K562 (cell line): ENCODE data around the gene TTYH2. TPM values are rescaled to one million over a fixed set of nuclear protein-coding genes. Genes with fewer than 3 reads are reported as not detected.
A peak's percentile ranks its signal among the peaks of the same experiment; 100 is the strongest.

Experiments
- ATAC-seq: fragments of 200-7000 bp; cut with Tn5 transposase; 3 replicates; pipeline ENCODE4 v1.9.1; 2020; ENCODE audit warnings: moderate library complexity
- BruUV-seq: library from RNA; stranded (reverse); fragments of 400-500 nt; replicated peaks from 2 replicates; lab custom pipeline; 2021; lab: Mats Ljungman, UMichigan
- CTCF ChIA-PET: fragments of 300-600 bp; formaldehyde crosslinking; extraction: SDS; loops from one replicate; lab custom pipeline; 2021; ENCODE audit warnings: low intra/inter-chr PET ratio; lab: Yijun Ruan, JAX
- POLR2A ChIA-PET: fragments of 300-600, 350-650 bp; sonication (Branson Sonifier 250); formaldehyde crosslinking; extraction: SDS; loops from one replicate; lab custom pipeline; 2021; ENCODE audit warnings: antibody characterized with exemption, inconsistent platforms; lab: Yijun Ruan, JAX
- DNase-seq, 4 experiments: peaks; one replicate each; pipeline versions ENCODE4 v3.0.0 to v3.0.0-alpha.2; 2011 to 2018; ENCODE audit warnings: low spot score in 3 of 4, mixed read lengths in 3 of 4; ENCODE audit errors: extremely low read depth in 1 of 4
- FAIRE-seq: peaks from 2 replicates; lab custom pipeline; 2011; peaks lifted over from hg19 to GRCh38; lab: Jason Lieb, UNC
- H2AFZ ChIP-seq: 2 replicates; pipeline ENCODE4 v1.6.0; 2011; ENCODE audit warnings: low read depth, low read length, control low read depth, inconsistent platforms
- H3K27ac ChIP-seq: fragments of 200-600 bp; 3 replicates; pipeline ENCODE4 v1.8.0; 2011; ENCODE audit warnings: low read depth, mild to moderate bottlenecking, control low read depth, inconsistent platforms, low read length, moderate library complexity, mixed read lengths; ENCODE audit errors: extremely low read depth
- H3K27me3 ChIP-seq, 2 experiments: fragments of 300-600 bp in 1 of 2; 2 replicates in 1 of 2; 3 replicates in 1 of 2; pipeline versions ENCODE4 v1.6.0 to v1.8.0; 2011; ENCODE audit warnings: inconsistent platforms in 2 of 2, low read length in 2 of 2, mild to moderate bottlenecking in 1 of 2, mixed read lengths in 1 of 2, moderate library complexity in 1 of 2; ENCODE audit not compliant: control insufficient read depth in 2 of 2, insufficient read depth in 2 of 2
- H3K36me3 ChIP-seq: fragments of 300-600 bp; 3 replicates; pipeline ENCODE4 v1.8.0; 2011; ENCODE audit warnings: mild to moderate bottlenecking, low read length, inconsistent platforms; ENCODE audit not compliant: control insufficient read depth, insufficient read depth
- H3K4me1 ChIP-seq, 2 experiments: fragments of 200-600 bp in 1 of 2; replicated peaks in 1 of 2; 2 replicates in 1 of 2; 3 replicates in 1 of 2; pipeline versions ENCODE4 v1.5.1 to v1.8.0; 2011; ENCODE audit warnings: inconsistent platforms in 2 of 2, low read length in 2 of 2, mild to moderate bottlenecking in 1 of 2, mixed read lengths in 1 of 2, moderate library complexity in 1 of 2; ENCODE audit not compliant: control insufficient read depth in 2 of 2, insufficient read depth in 2 of 2
- H3K4me2 ChIP-seq: 2 replicates; pipeline ENCODE4 v1.6.1; 2011; ENCODE audit warnings: low read length, control low read depth, inconsistent platforms, mixed read lengths; ENCODE audit not compliant: insufficient read depth
- H3K4me3 ChIP-seq: fragments of 200-600 bp; sonication (generic), shearing (Covaris generic); 2 replicates; pipeline ENCODE4 v1.5.1; 2016; ENCODE audit warnings: control low read depth, inconsistent platforms
- H3K79me2 ChIP-seq: fragments of 200-600 bp; 3 replicates; pipeline ENCODE4 v1.8.0; 2011; ENCODE audit warnings: low read length, inconsistent platforms; ENCODE audit not compliant: control insufficient read depth, insufficient read depth
- H3K9ac ChIP-seq, 2 experiments: 2 replicates each; pipeline versions ENCODE4 v1.6.0 to v1.6.1; 2011; ENCODE audit warnings: low read depth in 2 of 2, low read length in 2 of 2, control low read depth in 1 of 2, inconsistent platforms in 1 of 2, mild to moderate bottlenecking in 1 of 2, mixed read lengths in 1 of 2; ENCODE audit not compliant: insufficient read depth in 1 of 2
- H3K9me1 ChIP-seq: one replicate; pipeline ENCODE4 v1.6.0; 2011; ENCODE audit warnings: inconsistent platforms, mild to moderate bottlenecking, low read length, moderate library complexity; ENCODE audit not compliant: control insufficient read depth, insufficient read depth
- H3K9me3 ChIP-seq: replicated peaks from 2 replicates; pipeline ENCODE4 v1.5.1; 2011; ENCODE audit warnings: low read depth, low read length, inconsistent platforms; ENCODE audit not compliant: control insufficient read depth, insufficient read depth
- H4K20me1 ChIP-seq: replicated peaks from 2 replicates; pipeline ENCODE4 v1.6.1; 2011; ENCODE audit warnings: low read length, inconsistent platforms, mixed read lengths; ENCODE audit not compliant: control insufficient read depth, insufficient read depth
- BDP1 ChIP-seq: IDR thresholded peaks from 3 replicates; pipeline ENCODE4 v1.6.1; 2011; ENCODE audit not compliant: insufficient read length, insufficient read depth
- FOXJ2 ChIP-seq: fragments of 200-800 bp; sonication (Bioruptor generic); IDR thresholded peaks from 2 replicates; pipeline ENCODE4 v1.6.1; 2016; ENCODE audit warnings: missing genetic modification characterization, missing compliant biosample characterization
- GTF2A2 ChIP-seq: IDR thresholded peaks from 2 replicates; pipeline ENCODE4 v1.6.1; 2016; ENCODE audit warnings: mild to moderate bottlenecking, missing genetic modification characterization, missing compliant biosample characterization
- KLF10 ChIP-seq: fragments of 250-450 bp; sonication (Bioruptor Pico); IDR thresholded peaks from 2 replicates; pipeline ENCODE4 v1.6.1; 2021; ENCODE audit warnings: matching md5 sums
- MCM2 ChIP-seq: fragments of 450-650 bp; IDR thresholded peaks from 2 replicates; pipeline ENCODE4 v1.6.1; 2017; ENCODE audit warnings: low read depth, mild to moderate bottlenecking
- NFE2L1 ChIP-seq: fragments of 450-650 bp; IDR thresholded peaks from 2 replicates; pipeline ENCODE4 v1.6.1; 2016; ENCODE audit warnings: missing genetic modification characterization, low read depth, mild to moderate bottlenecking, missing compliant biosample characterization, moderate library complexity, borderline replicate concordance
- NRF1 ChIP-seq, 2 experiments: fragments of 450-650 bp; IDR thresholded peaks in 1 of 2; conservative IDR thresholded peaks in 1 of 2; 2 replicates each; pipeline ENCODE4 v1.6.1; 2014; ENCODE audit warnings: mild to moderate bottlenecking in 2 of 2
- PHF21A ChIP-seq: fragments of 450-650 bp; IDR thresholded peaks from 2 replicates; pipeline ENCODE4 v1.6.1; 2017; ENCODE audit warnings: low read depth, borderline replicate concordance
- PRMT5 ChIP-seq: sonication (generic); formaldehyde crosslinking; IDR thresholded peaks from 2 replicates; pipeline ENCODE4 v1.5.0; 2020; ENCODE audit warnings: missing genetic modification reagents
- RHOXF2B ChIP-seq: fragments of 250-450 bp; sonication (Bioruptor Pico); conservative IDR thresholded peaks from 2 replicates; pipeline ENCODE4 v1.5.1; 2021
- SNIP1 ChIP-seq: fragments of 450-650 bp; IDR thresholded peaks from 2 replicates; pipeline ENCODE4 v1.7.1; 2017; ENCODE audit warnings: low read depth, mild to moderate bottlenecking
- TRIM25 ChIP-seq: fragments of 450-650 bp; IDR thresholded peaks from 2 replicates; pipeline ENCODE4 v1.7.0; 2016; ENCODE audit warnings: borderline replicate concordance
- ZNF133 ChIP-seq: fragments of 250-450 bp; sonication (Bioruptor Pico); IDR thresholded peaks from 2 replicates; pipeline ENCODE4 v1.4.0; 2020; ENCODE audit warnings: mild to moderate bottlenecking
- ZNF143 ChIP-seq: sonication (generic); formaldehyde crosslinking; IDR thresholded peaks from 2 replicates; pipeline ENCODE4 v1.9.0; 2022; ENCODE audit warnings: mild to moderate bottlenecking, missing genetic modification reagents
- ZZZ3 ChIP-seq: fragments of 450-650 bp; IDR thresholded peaks from 2 replicates; pipeline ENCODE4 v1.6.1; 2016; ENCODE audit warnings: antibody characterized with exemption, mild to moderate bottlenecking, moderate library complexity
- WGBS: fragments of 100-300 bp; shearing (Covaris generic); methylation state at CpG from one replicate; pipeline ENCODE4 v1.1.6; 2016; ENCODE audit warnings: low coverage, mixed read lengths; ENCODE audit not compliant: insufficient coverage; ENCODE audit errors: missing lambda C conversion rate; 5-methylcytosine and 5-hydroxymethylcytosine counted together
- in situ Hi-C: fragments of 300-500 bp; cut with MboI; formaldehyde crosslinking; loops from 4 replicates; pipeline ENCODE4 v1.15.0; 2018; ENCODE audit warnings: inconsistent platforms, mixed read lengths
- intact Hi-C: fragments of 100-400 bp; cut with micrococcal nuclease; formaldehyde crosslinking; loops from 2 replicates; pipeline ENCODE4 v1.14.2; 2022
- polyA plus RNA-seq, 8 experiments: library from polyadenylated mRNA; depleted of rRNA in 4 of 8; stranded (reverse) in 5 of 8; unstranded in 3 of 8; fragments of >200 nt; fragmentation: Nextera tagmentation in 2 of 8; fragmentation: Illumina TruSeq in 1 of 8; extraction: Ambion mirVana in 2 of 8; extraction: Trizol in 1 of 8; gene quantifications; 2 replicates each; pipeline versions ENCODE4 v1.2.1 to v1.2.3, GENCODE V29; 2011 to 2014; ENCODE audit warnings: inconsistent platforms in 1 of 8, missing spikeins in 1 of 8
- total RNA-seq, 7 experiments: library from RNA; depleted of rRNA in 6 of 7; stranded (reverse); fragments of >200 nt in 6 of 7; fragmentation: Illumina TruSeq in 2 of 7; extraction: Trizol in 2 of 7; gene quantifications; 2 replicates each; pipeline versions ENCODE4 v1.2.1 to v1.2.3, GENCODE V29; 2011 to 2021; ENCODE audit warnings: low replicate concordance in 1 of 7

The TTYH2 gene
- total and polyA plus RNA-seq, 9 of the 15 experiments (the other 6 are each of a cell fraction or from before 2014, with no cell fraction given), result 0.03 to 2.0 (median 0.91) TPM

GRCh38 chr17:74202938-74203337 lies 10.4 kb upstream of the TTYH2 start:
- no peak for FAIRE-seq
- intact Hi-C loops, result no loop called here
- no peak for ATAC-seq

GRCh38 chr17:74203439-74204240 lies 9.7 kb upstream of the TTYH2 start, which contains the start of gene RPL38:
Gene RPL38 (plus strand): TSS chr17:74203678. CDS start chr17:74203956, 278 bp downstream.
- intact Hi-C loops, result no loop called here
- FAIRE-seq (peak; percentile 100), DNase-seq (peak; percentile 86 to 97 (median 90)), ATAC-seq (peak; percentile 77)
- Histone ChIP-seq H3K9me1 (peaks cover 5% of the 10 kb centered on the region), H3K79me2 (peaks cover 51% of the 10 kb centered on the region), H3K27ac (peak within 1 kb of the TSS; percentile 82), H3K9ac (peak within 1 kb of the TSS; percentile 94 to 100), H4K20me1 (peaks cover 33% of the 10 kb centered on the region), H3K36me3 (peaks cover 49% of the 10 kb centered on the region), H2AFZ (peak within 1 kb of the TSS; percentile 71), H3K9me3 (no peaks in the 10 kb centered on the region), H3K27me3 (peaks cover 23 to 34% of the 10 kb centered on the region in 2 experiments), H3K4me3 (peak within 1 kb of the TSS; percentile 75), H3K4me2 (peak within 1 kb of the TSS; percentile 90), H3K4me1 (peaks cover 11 to 18% of the 10 kb centered on the region in 2 experiments; a peak in 4 of 5 replicates)
- WGBS, result under 1% methylated on average over 28 of the region's 53 CpGs
- ChIA-PET CTCF (interaction anchor here (0.6 to 0.7 kb wide), 2 partner anchors 9 to 156 kb away, joined by 3 read pairs; partner anchors contain the start of gene TTYH2), POLR2A (interaction anchor here (0.6 to 2.5 kb wide), 18 partner anchors 8 to 1626 kb away, joined by 3 to 13 read pairs (median 4); partner anchors contain the start of gene TTYH2)
- in situ Hi-C loops, result no loop called here
- TSS peak; percentile 73 for BruUV-seq
- TF ChIP-seq TRIM25, result no peak; the same call in 1 of the 2 replicates
- no peak for TF ChIP-seq SNIP1
- TF ChIP-seq RHOXF2B (CRISPR knock-in tag), result no peak
- TF ChIP-seq GTF2A2 (tag), result peak; percentile 67; the same call in 1 of the 2 replicates
- no peak for TF ChIP-seq KLF10 (CRISPR knock-in tag)
- no peak for TF ChIP-seq ZNF143 (CRISPR knock-in tag)
- TF ChIP-seq BDP1, result no peak
- TF ChIP-seq ZZZ3, result peak; percentile 99
- no peak for TF ChIP-seq MCM2

More at GRCh38 chr17:74202938-74203337, 10.4 kb upstream of the TTYH2 start:
- Histone ChIP-seq H3K79me2 (peaks cover 46% of the 10 kb centered on the region), H2AFZ (no peak overlapping the region), H3K36me3 (peaks cover 42% of the 10 kb centered on the region), H3K27ac (no peak overlapping the region), H3K4me3 (no peak overlapping the region), H4K20me1 (peaks cover 27% of the 10 kb centered on the region), H3K9ac (no peak overlapping the region), H3K9me3 (no peaks in the 10 kb centered on the region), H3K4me1 (peaks cover 11 to 18% of the 10 kb centered on the region in 2 experiments; a peak in 4 of 5 replicates), H3K27me3 (peaks cover 25 to 41% of the 10 kb centered on the region in 2 experiments), H3K4me2 (no peak overlapping the region), H3K9me1 (peaks cover 5% of the 10 kb centered on the region)
- no peak for DNase-seq
- no TSS peak for BruUV-seq
- WGBS, result 9% methylated on average over 15 of the region's 15 CpGs
- in situ Hi-C loops, result no loop called here
- CTCF ChIA-PET, result interaction anchor here (0.6 to 0.7 kb wide), 2 partner anchors 10 to 157 kb away, joined by 3 read pairs; partner anchors contain the start of gene TTYH2
- POLR2A ChIA-PET, result interaction anchor here (0.7 to 2.5 kb wide), 8 partner anchors 9 to 199 kb away, joined by 4 to 13 read pairs (median 6); partner anchors contain the start of gene TTYH2
- TF ChIP-seq PHF21A (no peak), NRF1 (conservative IDR thresholded peaks at IDR 0.05 in 1 of 2, IDR thresholded peaks at IDR 0.05 in 1 of 2) (0 out of 4 replicates have a peak, but pooled peaks of 1 of the 2 experiments have one; percentile 14), PRMT5 (CRISPR knock-in tag) (no peak), NFE2L1 (tag) (no peak), ZNF133 (no peak), FOXJ2 (tag) (no peak)
